Ishikawa (cell line): ENCODE results near the gene PMAIP1.

ENCODE experiments used
- CEBPB ChIP-seq: IDR thresholded peaks from 2 replicates; pipeline ENCODE4 v1.6.1; 2012
- CREB1 ChIP-seq: IDR thresholded peaks from 2 replicates; pipeline ENCODE4 v1.6.1; 2012; ENCODE audit warnings: low read depth
- EGR1 ChIP-seq: IDR thresholded peaks from 2 replicates; pipeline ENCODE4 v1.6.1; 2012
- EP300 ChIP-seq: IDR thresholded peaks from 2 replicates; pipeline ENCODE4 v1.6.1; 2012; ENCODE audit warnings: borderline replicate concordance
- FOXM1 ChIP-seq: IDR thresholded peaks from 2 replicates; pipeline ENCODE4 v1.6.1; 2012; ENCODE audit warnings: low read depth, borderline replicate concordance
- NFIC ChIP-seq: IDR thresholded peaks from 2 replicates; pipeline ENCODE4 v1.6.1; 2012
- RAD21 ChIP-seq: IDR thresholded peaks from 2 replicates; pipeline ENCODE4 v1.6.1; 2012; ENCODE audit warnings: low read depth
- TAF1 ChIP-seq: IDR thresholded peaks from 2 replicates; pipeline ENCODE4 v1.6.1; 2012; ENCODE audit warnings: low read depth, mild to moderate bottlenecking
- TCF12 ChIP-seq: IDR thresholded peaks from 2 replicates; pipeline ENCODE4 v1.6.1; 2012; ENCODE audit warnings: low read depth
- TEAD4 ChIP-seq: IDR thresholded peaks from 2 replicates; pipeline ENCODE4 v1.6.1; 2012
- YY1 ChIP-seq: IDR thresholded peaks from 2 replicates; pipeline ENCODE4 v1.6.1; 2012; ENCODE audit warnings: low read depth
- ZBTB7A ChIP-seq: IDR thresholded peaks from 2 replicates; pipeline ENCODE4 v1.6.1; 2012; ENCODE audit warnings: low read depth
- TF ChIP-seq, protein P1 (sequence below): IDR thresholded peaks from 2 replicates; pipeline ENCODE4 v1.6.1; 2012; ENCODE audit warnings: low read depth, mild to moderate bottlenecking
- TF ChIP-seq, protein P2 (sequence below): IDR thresholded peaks from 2 replicates; pipeline ENCODE4 v1.6.1; 2012
- TF ChIP-seq, protein P3 (sequence below): IDR thresholded peaks from 2 replicates; pipeline ENCODE4 v1.6.1; 2012

The PMAIP1 gene

DNA sequence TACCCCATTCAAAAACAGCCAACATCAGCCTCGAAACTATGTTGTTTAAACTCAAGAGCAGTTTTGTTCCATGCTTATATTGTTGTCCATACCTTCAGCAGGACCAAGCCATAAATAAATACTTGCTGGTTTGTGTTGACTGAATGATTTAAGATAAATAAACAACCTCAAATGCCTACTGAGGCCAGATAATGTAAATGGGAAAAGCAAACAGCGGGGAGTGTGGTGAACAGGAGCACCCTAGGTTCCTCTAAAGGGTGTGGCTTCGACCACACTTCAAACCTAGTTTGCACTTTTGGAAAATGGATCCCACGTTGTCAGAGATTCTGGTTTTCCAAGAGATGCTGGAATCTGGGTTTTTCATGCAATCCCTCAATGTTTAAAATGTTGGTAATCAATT lies 1.7 kb upstream of the PMAIP1 start:
- TF ChIP-seq RAD21: no peak
- no peak for TF ChIP-seq EGR1
- no peak for TF ChIP-seq NFIC
- TF ChIP-seq, protein P1, sequence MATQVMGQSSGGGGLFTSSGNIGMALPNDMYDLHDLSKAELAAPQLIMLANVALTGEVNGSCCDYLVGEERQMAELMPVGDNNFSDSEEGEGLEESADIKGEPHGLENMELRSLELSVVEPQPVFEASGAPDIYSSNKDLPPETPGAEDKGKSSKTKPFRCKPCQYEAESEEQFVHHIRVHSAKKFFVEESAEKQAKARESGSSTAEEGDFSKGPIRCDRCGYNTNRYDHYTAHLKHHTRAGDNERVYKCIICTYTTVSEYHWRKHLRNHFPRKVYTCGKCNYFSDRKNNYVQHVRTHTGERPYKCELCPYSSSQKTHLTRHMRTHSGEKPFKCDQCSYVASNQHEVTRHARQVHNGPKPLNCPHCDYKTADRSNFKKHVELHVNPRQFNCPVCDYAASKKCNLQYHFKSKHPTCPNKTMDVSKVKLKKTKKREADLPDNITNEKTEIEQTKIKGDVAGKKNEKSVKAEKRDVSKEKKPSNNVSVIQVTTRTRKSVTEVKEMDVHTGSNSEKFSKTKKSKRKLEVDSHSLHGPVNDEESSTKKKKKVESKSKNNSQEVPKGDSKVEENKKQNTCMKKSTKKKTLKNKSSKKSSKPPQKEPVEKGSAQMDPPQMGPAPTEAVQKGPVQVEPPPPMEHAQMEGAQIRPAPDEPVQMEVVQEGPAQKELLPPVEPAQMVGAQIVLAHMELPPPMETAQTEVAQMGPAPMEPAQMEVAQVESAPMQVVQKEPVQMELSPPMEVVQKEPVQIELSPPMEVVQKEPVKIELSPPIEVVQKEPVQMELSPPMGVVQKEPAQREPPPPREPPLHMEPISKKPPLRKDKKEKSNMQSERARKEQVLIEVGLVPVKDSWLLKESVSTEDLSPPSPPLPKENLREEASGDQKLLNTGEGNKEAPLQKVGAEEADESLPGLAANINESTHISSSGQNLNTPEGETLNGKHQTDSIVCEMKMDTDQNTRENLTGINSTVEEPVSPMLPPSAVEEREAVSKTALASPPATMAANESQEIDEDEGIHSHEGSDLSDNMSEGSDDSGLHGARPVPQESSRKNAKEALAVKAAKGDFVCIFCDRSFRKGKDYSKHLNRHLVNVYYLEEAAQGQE: no peak
- TF ChIP-seq CEBPB: no peak
- TF ChIP-seq FOXM1: no peak
- no peak for TF ChIP-seq EP300
- no peak for TF ChIP-seq TAF1
- TF ChIP-seq YY1: no peak
- TF ChIP-seq, protein P2, sequence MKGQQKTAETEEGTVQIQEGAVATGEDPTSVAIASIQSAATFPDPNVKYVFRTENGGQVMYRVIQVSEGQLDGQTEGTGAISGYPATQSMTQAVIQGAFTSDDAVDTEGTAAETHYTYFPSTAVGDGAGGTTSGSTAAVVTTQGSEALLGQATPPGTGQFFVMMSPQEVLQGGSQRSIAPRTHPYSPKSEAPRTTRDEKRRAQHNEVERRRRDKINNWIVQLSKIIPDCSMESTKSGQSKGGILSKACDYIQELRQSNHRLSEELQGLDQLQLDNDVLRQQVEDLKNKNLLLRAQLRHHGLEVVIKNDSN: no peak
- TF ChIP-seq CREB1: no peak
- TF ChIP-seq, protein P3, sequence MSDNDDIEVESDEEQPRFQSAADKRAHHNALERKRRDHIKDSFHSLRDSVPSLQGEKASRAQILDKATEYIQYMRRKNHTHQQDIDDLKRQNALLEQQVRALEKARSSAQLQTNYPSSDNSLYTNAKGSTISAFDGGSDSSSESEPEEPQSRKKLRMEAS: no peak
- no peak for TF ChIP-seq TCF12
- no peak for TF ChIP-seq TEAD4
- TF ChIP-seq ZBTB7A: no peak

DNA sequence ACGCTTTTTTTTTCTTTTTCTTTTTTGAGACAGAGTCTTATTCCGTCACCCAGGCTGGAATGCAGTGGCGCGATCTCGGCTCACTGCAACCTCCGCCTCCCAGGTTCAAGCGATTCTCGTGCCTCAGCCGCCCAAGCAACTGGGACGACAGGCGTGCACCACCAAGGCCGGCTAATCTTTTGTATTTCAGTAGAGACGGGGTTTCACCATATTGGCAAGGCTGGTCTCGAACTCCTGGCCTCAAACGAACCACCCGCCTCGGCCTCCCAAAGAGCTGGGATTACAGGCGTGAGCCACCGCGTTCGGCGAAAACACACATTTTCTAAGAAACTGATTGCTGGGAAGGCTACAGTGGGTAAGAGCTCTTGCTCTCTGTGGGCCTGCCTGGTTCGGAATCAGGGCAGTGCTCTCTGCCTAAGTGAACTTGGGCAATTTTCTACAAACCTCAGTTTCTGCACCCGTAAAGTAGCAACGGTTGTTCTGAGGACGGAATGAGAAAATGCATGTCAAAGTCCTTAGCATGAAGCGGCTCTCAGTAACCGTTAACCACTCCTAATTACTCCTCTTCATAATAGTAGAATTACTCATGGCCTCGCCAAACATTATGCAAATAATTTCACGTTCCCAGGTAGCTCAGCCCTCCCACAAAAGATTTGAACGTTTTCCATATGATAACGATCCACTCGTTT lies 1.0 kb upstream of the PMAIP1 start:
- TF ChIP-seq, protein P2: no peak
- TF ChIP-seq ZBTB7A: no peak
- TF ChIP-seq TAF1: no peak
- TF ChIP-seq TCF12: no peak
- TF ChIP-seq FOXM1: no peak
- no peak for TF ChIP-seq CREB1
- TF ChIP-seq RAD21: no peak
- TF ChIP-seq NFIC: no peak

DNA sequence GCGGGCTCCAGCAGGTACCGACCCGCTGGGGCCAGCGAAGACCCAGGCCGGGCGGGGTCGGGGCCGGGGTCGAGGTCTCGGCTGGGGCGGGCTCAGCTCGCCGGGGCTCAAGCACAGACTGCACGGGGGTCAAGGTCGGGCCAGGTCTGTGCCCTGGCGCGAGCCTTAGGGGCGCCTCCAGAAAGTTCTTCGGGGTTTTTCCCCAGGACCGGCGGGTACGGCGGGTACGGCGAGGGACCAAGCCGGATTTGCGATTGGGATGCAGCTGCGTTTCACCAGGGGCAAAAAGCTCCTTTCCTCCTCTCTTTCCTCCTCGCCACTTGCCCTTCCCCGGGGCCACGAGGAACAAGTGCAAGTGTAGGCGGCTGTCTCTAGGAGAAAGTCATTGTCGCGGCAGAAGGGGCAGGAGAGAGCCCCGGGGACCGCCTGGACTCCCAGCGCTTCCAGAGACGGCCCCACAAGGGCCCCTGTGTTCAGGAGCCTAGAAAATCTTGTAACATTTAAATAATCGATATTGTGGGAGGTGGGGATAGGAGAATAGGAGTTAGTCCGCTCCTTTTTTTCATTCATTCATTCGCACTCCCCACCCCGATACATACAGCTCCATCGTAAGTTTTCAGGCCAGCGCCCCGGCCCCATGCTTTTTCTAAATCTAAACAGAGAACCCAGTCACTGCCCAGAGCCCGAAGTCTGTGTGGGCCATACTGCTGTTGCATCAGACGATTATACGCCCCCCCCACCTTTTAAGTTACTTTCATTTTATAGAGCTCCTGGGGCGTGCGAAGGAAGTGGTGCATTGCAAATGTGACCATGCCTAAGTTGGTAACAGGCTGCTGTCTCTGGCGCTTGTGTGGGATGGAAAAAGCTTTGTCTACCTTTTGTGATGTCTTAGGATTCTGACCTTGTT lies 679 bp downstream of the PMAIP1 start:
- no peak for TF ChIP-seq YY1
- no peak for TF ChIP-seq CREB1
- TF ChIP-seq FOXM1: no peak
- TF ChIP-seq TEAD4: no peak
- no peak for TF ChIP-seq ZBTB7A
- TF ChIP-seq RAD21: no peak
- TF ChIP-seq TAF1: no peak
- TF ChIP-seq, protein P2: no peak
- TF ChIP-seq EP300: no peak
- TF ChIP-seq TCF12: no peak; the same call in 1 of the 2 replicates
- TF ChIP-seq NFIC: no peak
- TF ChIP-seq, protein P1: no peak
- TF ChIP-seq EGR1: no peak
- TF ChIP-seq, protein P3: no peak
- TF ChIP-seq CEBPB: no peak

DNA sequence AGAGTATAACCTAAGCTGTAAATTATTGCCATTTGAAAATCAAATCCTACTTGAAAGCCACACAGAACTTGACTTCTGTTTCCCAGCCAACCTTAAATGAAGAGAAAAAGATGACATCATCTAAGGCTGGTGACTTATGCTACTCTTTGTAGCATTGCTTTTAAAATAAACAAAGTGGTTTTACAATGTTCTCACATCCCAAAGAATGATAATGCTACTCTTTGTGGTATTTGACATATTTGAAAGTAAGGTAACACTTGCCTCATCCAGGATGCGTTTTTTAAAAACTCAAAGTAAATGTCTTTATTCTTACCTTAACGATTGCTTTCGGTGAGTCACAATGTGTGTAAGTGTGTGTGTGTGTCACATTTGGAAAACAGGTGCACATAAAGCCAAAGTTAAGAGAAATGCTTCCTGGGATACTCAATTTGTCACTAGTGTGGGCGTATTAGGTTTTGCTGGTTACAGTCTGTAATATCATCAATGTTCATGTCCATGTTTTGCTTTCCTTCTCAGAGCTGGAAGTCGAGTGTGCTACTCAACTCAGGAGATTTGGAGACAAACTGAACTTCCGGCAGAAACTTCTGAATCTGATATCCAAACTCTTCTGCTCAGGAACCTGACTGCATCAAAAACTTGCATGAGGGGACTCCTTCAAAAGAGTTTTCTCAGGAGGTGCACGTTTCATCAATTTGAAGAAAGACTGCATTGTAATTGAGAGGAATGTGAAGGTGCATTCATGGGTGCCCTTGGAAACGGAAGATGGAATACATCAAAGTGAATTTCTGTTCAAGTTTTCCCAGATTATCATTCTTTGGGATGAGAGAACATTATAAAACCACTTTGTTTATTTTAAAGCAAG lies 2.6 kb downstream of the PMAIP1 start:
- TF ChIP-seq EGR1: no peak
- TF ChIP-seq, protein P3: no peak
- TF ChIP-seq, protein P2: no peak
- no peak for TF ChIP-seq TAF1
- no peak for TF ChIP-seq TCF12
- no peak for TF ChIP-seq NFIC
- TF ChIP-seq ZBTB7A: no peak
- TF ChIP-seq YY1: no peak
- TF ChIP-seq CEBPB: no peak
- no peak for TF ChIP-seq EP300
- TF ChIP-seq CREB1: no peak
- TF ChIP-seq FOXM1: no peak
